HepG2 (cell line): Measurements from ENCODE around the gene CDH13. TPM values are rescaled to one million over a fixed set of nuclear protein-coding genes. Genes with fewer than 3 reads are reported as not detected.

ENCODE experiments used
- CAMTA2 ChIP-seq: sonication (generic); formaldehyde crosslinking; IDR thresholded peaks from 2 replicates; pipeline ENCODE4 v1.4.0; 2020; ENCODE audit warnings: mild to moderate bottlenecking, missing genetic modification reagents, borderline replicate concordance
- EP300 ChIP-seq, 3 experiments: sonication (generic) in 1 of 3; formaldehyde crosslinking in 1 of 3; IDR thresholded peaks; 2 replicates each; pipeline versions ENCODE4 v1.5.1 to v1.6.1; 2011 to 2020; ENCODE audit warnings: low read depth in 2 of 3, low read length in 2 of 3, borderline replicate concordance in 1 of 3, improper control_type of control experiment in 1 of 3, mild to moderate bottlenecking in 1 of 3, missing genetic modification reagents in 1 of 3, moderate library complexity in 1 of 3
- FOXP1 ChIP-seq, 2 experiments: fragments of 450-650 bp in 1 of 2; IDR thresholded peaks; 2 replicates each; pipeline ENCODE4 v1.6.1; 2017 to 2018; ENCODE audit warnings: antibody characterized with exemption in 1 of 2
- GATAD2A ChIP-seq: IDR thresholded peaks from 2 replicates; pipeline ENCODE4 v1.6.1; 2016
- HNF1B ChIP-seq: sonication (generic); formaldehyde crosslinking; IDR thresholded peaks from 2 replicates; pipeline ENCODE4 v1.5.1; 2020; ENCODE audit warnings: mild to moderate bottlenecking, moderate library complexity, missing genetic modification reagents
- HOXA7 ChIP-seq: sonication (generic); formaldehyde crosslinking; IDR thresholded peaks from 2 replicates; pipeline ENCODE4 v1.8.1; 2022; ENCODE audit warnings: mild to moderate bottlenecking, missing genetic modification reagents, moderate library complexity
- JUND ChIP-seq: sonication (generic); formaldehyde crosslinking; IDR thresholded peaks from 2 replicates; pipeline ENCODE4 v1.8.0; 2022; ENCODE audit warnings: mild to moderate bottlenecking, missing genetic modification reagents
- KDM6A ChIP-seq: IDR thresholded peaks from 2 replicates; pipeline ENCODE4 v1.6.1; 2016; ENCODE audit warnings: low read depth
- MTA3 ChIP-seq: sonication (generic); formaldehyde crosslinking; IDR thresholded peaks from 2 replicates; pipeline ENCODE4 v1.4.0; 2020; ENCODE audit warnings: missing genetic modification reagents
- NR2F2 ChIP-seq: IDR thresholded peaks from 2 replicates; pipeline ENCODE4 v1.6.1; 2012; ENCODE audit warnings: low read depth, inconsistent platforms, borderline replicate concordance
- SOX6 ChIP-seq, 2 experiments: fragments of 450-650 bp in 1 of 2; sonication (generic) in 1 of 2; formaldehyde crosslinking in 1 of 2; IDR thresholded peaks; 2 replicates each; pipeline versions ENCODE4 v1.4.0 to v1.6.1; 2017 to 2020; ENCODE audit warnings: antibody characterized with exemption in 1 of 2, mild to moderate bottlenecking in 1 of 2, missing genetic modification reagents in 1 of 2
- U2AF2 ChIP-seq: fragments of 200-400 bp; formaldehyde crosslinking; IDR thresholded peaks from 2 replicates; pipeline ENCODE4 v1.6.1; 2017; ENCODE audit warnings: low read depth, mild to moderate bottlenecking, low read length
- ZGPAT ChIP-seq: IDR thresholded peaks from 2 replicates; pipeline ENCODE4 v1.6.1; 2016; ENCODE audit warnings: mild to moderate bottlenecking
- ZNF318 ChIP-seq: sonication (generic); formaldehyde crosslinking; IDR thresholded peaks from 2 replicates; pipeline ENCODE4 v1.4.0; 2020; ENCODE audit warnings: mild to moderate bottlenecking, missing genetic modification reagents
- ZNF75D ChIP-seq: sonication (generic); formaldehyde crosslinking; IDR thresholded peaks from 2 replicates; pipeline ENCODE4 v1.8.1; 2023; ENCODE audit warnings: missing genetic modification reagents, mild to moderate bottlenecking, borderline replicate concordance
- ZNF773 ChIP-seq: sonication (generic); formaldehyde crosslinking; IDR thresholded peaks from 2 replicates; pipeline ENCODE4 v1.4.0; 2020; ENCODE audit warnings: missing genetic modification reagents, borderline replicate concordance
- ZNF788 ChIP-seq: sonication (generic); formaldehyde crosslinking; IDR thresholded peaks from 2 replicates; pipeline ENCODE4 v1.5.0; 2020; ENCODE audit warnings: mild to moderate bottlenecking, missing genetic modification reagents, borderline replicate concordance
- ZSCAN21 ChIP-seq: sonication (generic); formaldehyde crosslinking; IDR thresholded peaks from 2 replicates; pipeline ENCODE4 v1.8.0; 2022; ENCODE audit warnings: mild to moderate bottlenecking, missing genetic modification reagents, moderate library complexity, borderline replicate concordance
- polyA plus RNA-seq, 8 experiments: library from polyadenylated mRNA; depleted of rRNA in 3 of 8; stranded (reverse) in 7 of 8; unstranded in 1 of 8; fragments of >200 nt; fragmentation: Illumina TruSeq in 4 of 8; extraction: Trizol in 4 of 8; gene quantifications; 2 replicates each; pipeline versions ENCODE4 v1.2.1 to v1.2.3, GENCODE V29; 2011 to 2016; ENCODE audit warnings: low read depth in 4 of 8, missing spikeins in 1 of 8, mixed read lengths in 1 of 8; ENCODE audit not compliant: insufficient read depth in 1 of 8
- total RNA-seq, 5 experiments: library from RNA; depleted of rRNA; stranded (reverse); fragments of >200 nt; fragmentation: Illumina TruSeq; extraction: Trizol; gene quantifications; 2 replicates each; pipeline ENCODE4 v1.2.3, GENCODE V29; 2016; ENCODE audit warnings: low read depth in 1 of 5

Gene CDH13
- total and polyA plus RNA-seq, 2 of the 13 experiments (the other 11 are each of a cell fraction or from before 2014, with no cell fraction given), result not detected

GRCh38 chr16:83137326-83137781 is 510.6 kb downstream of the CDH13 start (continued):
- TF ChIP-seq U2AF2, result no peak
- no peak for TF ChIP-seq CAMTA2
- TF ChIP-seq EP300 (IDR thresholded peaks at IDR 0.05; ENCODE audit: low read depth in 2 of 2, low read length in 2 of 2), result 0 out of 4 replicates have a peak, but pooled peaks of 1 of the 2 experiments have one; percentile 31
- TF ChIP-seq EP300 (CRISPR knock-in tag; IDR thresholded peaks at IDR 0.05; ENCODE audit: borderline replicate concordance), result no peak
- TF ChIP-seq GATAD2A (CRISPR knock-in tag), result peak; percentile 68
- TF ChIP-seq HOXA7 (CRISPR knock-in tag), result no peak
- no peak for TF ChIP-seq MTA3 (CRISPR knock-in tag)
- TF ChIP-seq FOXP1 (IDR thresholded peaks at IDR 0.05), result no peak
- peak; percentile 59; the same call in 1 of the 2 replicates for TF ChIP-seq FOXP1 (CRISPR knock-in tag; IDR thresholded peaks at IDR 0.05)
- 0 out of 2 replicates have a peak, but pooled peaks have one; percentile 28 for TF ChIP-seq NR2F2
- TF ChIP-seq SOX6 (IDR thresholded peaks at IDR 0.05), result no peak
- peak; percentile 76 for TF ChIP-seq SOX6 (CRISPR knock-in tag; IDR thresholded peaks at IDR 0.05)
- peak; percentile 36; the same call in 1 of the 2 replicates for TF ChIP-seq KDM6A
- no peak for TF ChIP-seq ZNF75D (CRISPR knock-in tag)
- TF ChIP-seq ZNF788, result no peak
- peak; percentile 86 for TF ChIP-seq JUND
- TF ChIP-seq ZGPAT (CRISPR knock-in tag), result 0 out of 2 replicates have a peak, but pooled peaks have one; percentile 41
- 0 out of 2 replicates have a peak, but pooled peaks have one; percentile 35 for TF ChIP-seq ZSCAN21 (CRISPR knock-in tag)
- no peak for TF ChIP-seq ZNF773 (CRISPR knock-in tag)
- 0 out of 2 replicates have a peak, but pooled peaks have one; percentile 19 for TF ChIP-seq HNF1B
- TF ChIP-seq ZNF318 (CRISPR knock-in tag), result no peak
